Measurements from ENCODE around the gene SLC25A31. TPM values are rescaled to one million over a fixed set of nuclear protein-coding genes. Genes with fewer than 3 reads are reported as not detected.

The SLC25A31 gene
- total RNA-seq, 1 experiment from 2014 or later = not detected

DNA sequence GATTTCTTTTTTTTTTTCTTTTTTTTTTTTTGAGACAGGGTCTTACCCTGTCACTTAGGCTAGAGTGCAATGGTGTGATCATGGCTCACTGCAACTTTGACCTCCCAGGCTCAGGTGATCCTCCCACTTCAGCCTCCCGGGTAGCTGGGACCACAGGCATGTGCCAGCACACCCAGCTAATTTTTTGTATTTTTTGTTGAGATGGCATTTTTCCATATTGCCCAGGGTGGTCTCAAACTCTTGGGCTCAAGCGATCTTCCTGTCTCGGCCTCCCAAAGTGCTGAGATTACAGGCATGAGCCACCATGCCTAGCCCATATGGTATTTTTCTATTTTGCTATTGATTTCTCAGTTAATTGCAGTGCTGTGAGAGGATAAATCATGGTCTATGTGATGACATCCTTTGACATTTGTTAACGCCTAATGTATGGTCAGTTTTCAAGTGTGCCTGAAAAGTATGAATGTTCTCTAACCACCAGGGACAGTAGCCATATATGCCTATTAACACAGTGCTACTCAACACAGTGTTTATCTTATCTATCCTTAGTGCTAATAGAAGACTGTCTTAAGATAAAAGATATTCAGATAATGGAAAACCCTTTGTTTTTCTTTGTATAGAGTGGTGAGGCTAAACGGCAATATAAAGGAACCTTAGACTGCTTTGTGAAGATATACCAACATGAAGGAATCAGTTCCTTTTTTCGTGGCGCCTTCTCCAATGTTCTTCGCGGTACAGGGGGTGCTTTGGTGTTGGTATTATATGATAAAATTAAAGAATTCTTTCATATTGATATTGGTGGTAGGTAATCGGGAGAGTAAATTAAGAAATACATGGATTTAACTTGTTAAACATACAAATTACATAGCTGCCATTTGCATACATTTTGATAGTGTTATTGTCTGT lies 42.8 kb downstream of the SLC25A31 start:
- no peak overlapping the region for H2AFZ ChIP-seq
- H3K4me3 ChIP-seq = no peak overlapping the region
- no peaks in the 10 kb centered on the region for H3K79me2 ChIP-seq (ENCODE audit: low read depth)
- ChIA-PET CTCF (no interaction called here), POLR2A (ENCODE audit: unreplicated experiment) (no interaction called here)
- H3F3A ChIP-seq (ENCODE audit: insufficient read depth, low read depth) = no peaks in the 10 kb centered on the region
- H3K9me2 ChIP-seq (ENCODE audit: insufficient read depth) = no peaks in the 10 kb centered on the region
- H3K27me3 ChIP-seq (ENCODE audit: insufficient read depth, low read depth) = no peaks in the 10 kb centered on the region
- H4K20me1 ChIP-seq (ENCODE audit: insufficient read depth) = no peaks in the 10 kb centered on the region
- H3K27ac ChIP-seq = no peak overlapping the region
- no TSS peak for BruUV-seq (replicated peaks)
- H3K4me1 ChIP-seq (replicated peaks; ENCODE audit: insufficient read depth) = peaks cover 11% of the 10 kb centered on the region
- DNase-seq = no peak
- no peak overlapping the region for H3K4me2 ChIP-seq
- TF ChIP-seq EZH2 (IDR thresholded peaks at IDR 0.05; ENCODE audit: low read depth) = no peak
- TF ChIP-seq, protein P1, sequence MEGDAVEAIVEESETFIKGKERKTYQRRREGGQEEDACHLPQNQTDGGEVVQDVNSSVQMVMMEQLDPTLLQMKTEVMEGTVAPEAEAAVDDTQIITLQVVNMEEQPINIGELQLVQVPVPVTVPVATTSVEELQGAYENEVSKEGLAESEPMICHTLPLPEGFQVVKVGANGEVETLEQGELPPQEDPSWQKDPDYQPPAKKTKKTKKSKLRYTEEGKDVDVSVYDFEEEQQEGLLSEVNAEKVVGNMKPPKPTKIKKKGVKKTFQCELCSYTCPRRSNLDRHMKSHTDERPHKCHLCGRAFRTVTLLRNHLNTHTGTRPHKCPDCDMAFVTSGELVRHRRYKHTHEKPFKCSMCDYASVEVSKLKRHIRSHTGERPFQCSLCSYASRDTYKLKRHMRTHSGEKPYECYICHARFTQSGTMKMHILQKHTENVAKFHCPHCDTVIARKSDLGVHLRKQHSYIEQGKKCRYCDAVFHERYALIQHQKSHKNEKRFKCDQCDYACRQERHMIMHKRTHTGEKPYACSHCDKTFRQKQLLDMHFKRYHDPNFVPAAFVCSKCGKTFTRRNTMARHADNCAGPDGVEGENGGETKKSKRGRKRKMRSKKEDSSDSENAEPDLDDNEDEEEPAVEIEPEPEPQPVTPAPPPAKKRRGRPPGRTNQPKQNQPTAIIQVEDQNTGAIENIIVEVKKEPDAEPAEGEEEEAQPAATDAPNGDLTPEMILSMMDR (conservative IDR thresholded peaks at IDR 0.05) = no peak
- intact Hi-C loops (cut with micrococcal nuclease; ENCODE audit: unreplicated experiment) = no loop called here
- H3K9me3 ChIP-seq (ENCODE audit: insufficient read depth, low read depth) = no peaks in the 10 kb centered on the region
- no peaks in the 10 kb centered on the region for H3K36me3 ChIP-seq (ENCODE audit: low read depth)

DNA sequence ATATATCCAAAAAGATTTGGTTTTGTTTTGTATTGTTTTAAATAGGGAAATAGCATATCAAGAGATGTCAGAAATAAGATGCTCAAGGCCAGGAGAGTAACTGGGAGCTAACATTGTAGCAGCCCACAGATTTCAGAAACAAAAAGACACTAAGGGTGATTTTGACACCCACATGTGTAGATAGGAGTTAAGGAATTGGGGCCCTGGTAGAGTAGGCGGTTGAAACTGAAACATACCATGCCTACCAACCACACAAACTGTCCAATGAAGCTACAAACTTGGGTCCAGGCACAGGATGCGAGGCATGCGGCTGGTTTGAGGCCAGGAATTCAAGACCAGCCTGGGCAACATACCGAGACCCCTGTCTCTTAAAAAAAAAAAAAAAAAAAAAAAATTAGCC lies 45.6 kb downstream of the SLC25A31 start:
- Histone ChIP-seq H2AFZ (no peak overlapping the region), H3K9me3 (ENCODE audit: insufficient read depth, low read depth) (no peaks in the 10 kb centered on the region), H4K20me1 (ENCODE audit: insufficient read depth) (no peaks in the 10 kb centered on the region), H3K9me2 (ENCODE audit: insufficient read depth) (no peaks in the 10 kb centered on the region), H3K27me3 (ENCODE audit: insufficient read depth, low read depth) (no peaks in the 10 kb centered on the region), H3K4me1 (replicated peaks; ENCODE audit: insufficient read depth) (peaks cover 11% of the 10 kb centered on the region), H3F3A (ENCODE audit: insufficient read depth, low read depth) (peaks cover 2% of the 10 kb centered on the region; the same call in 1 of the 2 replicates), H3K79me2 (ENCODE audit: low read depth) (no peaks in the 10 kb centered on the region), H3K4me2 (no peak overlapping the region), H3K36me3 (ENCODE audit: low read depth) (no peaks in the 10 kb centered on the region), H3K4me3 (no peak overlapping the region), H3K27ac (no peak overlapping the region)
- POLR2A ChIA-PET (ENCODE audit: unreplicated experiment) = no interaction called here
- CTCF ChIA-PET = no interaction called here
- TF ChIP-seq, protein P1 (conservative IDR thresholded peaks at IDR 0.05) = no peak
- no peak for TF ChIP-seq EZH2 (IDR thresholded peaks at IDR 0.05; ENCODE audit: low read depth)
- no TSS peak for BruUV-seq (replicated peaks)
- intact Hi-C loops (cut with micrococcal nuclease; ENCODE audit: unreplicated experiment) = no loop called here
- no peak for DNase-seq

DNA sequence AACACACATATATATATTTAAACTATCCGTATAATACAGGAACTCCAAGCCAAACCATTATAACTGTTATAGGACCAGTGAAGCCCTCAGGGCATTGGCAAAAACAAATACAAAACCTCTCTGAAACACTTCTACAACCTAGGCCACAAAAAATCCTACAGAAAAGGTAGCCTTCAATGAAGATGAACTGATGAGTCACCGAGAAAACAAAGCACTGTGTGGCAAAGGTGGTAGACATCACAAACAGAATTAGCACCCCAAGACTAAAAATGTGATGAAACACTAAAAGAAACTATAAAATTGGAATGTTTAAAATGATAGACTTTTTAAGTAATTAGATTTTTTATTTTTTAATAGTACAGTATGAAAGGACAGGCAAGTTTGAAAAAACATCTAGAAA lies 46.4 kb downstream of the SLC25A31 start:
- intact Hi-C loops (cut with micrococcal nuclease; ENCODE audit: unreplicated experiment) = no loop called here
- peaks cover 19% of the 10 kb centered on the region for H3K4me1 ChIP-seq (replicated peaks; ENCODE audit: insufficient read depth)
- no TSS peak for BruUV-seq (replicated peaks)
- peaks cover 7% of the 10 kb centered on the region; the same call in 1 of the 2 replicates for H3F3A ChIP-seq (ENCODE audit: insufficient read depth, low read depth)
- no peaks in the 10 kb centered on the region for H3K79me2 ChIP-seq (ENCODE audit: low read depth)
- H2AFZ ChIP-seq = no peak overlapping the region
- H4K20me1 ChIP-seq (ENCODE audit: insufficient read depth) = no peaks in the 10 kb centered on the region
- peak overlapping the region; percentile 1; the same call in 1 of the 2 replicates for H3K27ac ChIP-seq
- TF ChIP-seq EZH2 (IDR thresholded peaks at IDR 0.05; ENCODE audit: low read depth) = no peak
- TF ChIP-seq, protein P1 (conservative IDR thresholded peaks at IDR 0.05) = no peak
- H3K4me3 ChIP-seq = no peak overlapping the region
- H3K9me3 ChIP-seq (ENCODE audit: insufficient read depth, low read depth) = no peaks in the 10 kb centered on the region
- H3K4me2 ChIP-seq = peak overlapping the region; percentile 0; the same call in 1 of the 2 replicates
- no peaks in the 10 kb centered on the region for H3K27me3 ChIP-seq (ENCODE audit: insufficient read depth, low read depth)
- no peaks in the 10 kb centered on the region for H3K9me2 ChIP-seq (ENCODE audit: insufficient read depth)
- ChIA-PET POLR2A (ENCODE audit: unreplicated experiment) (no interaction called here), CTCF (no interaction called here)
- H3K36me3 ChIP-seq (ENCODE audit: low read depth) = no peaks in the 10 kb centered on the region
- DNase-seq = peak in 1 of 2 experiments; percentile 66
